ENCODE data around the gene RGS4. TPM values are rescaled to one million over a fixed set of nuclear protein-coding genes. Genes with fewer than 3 reads are reported as not detected.

The RGS4 gene
- total RNA-seq, 1 donor from 2014 or later, result 21.0 TPM

DNA sequence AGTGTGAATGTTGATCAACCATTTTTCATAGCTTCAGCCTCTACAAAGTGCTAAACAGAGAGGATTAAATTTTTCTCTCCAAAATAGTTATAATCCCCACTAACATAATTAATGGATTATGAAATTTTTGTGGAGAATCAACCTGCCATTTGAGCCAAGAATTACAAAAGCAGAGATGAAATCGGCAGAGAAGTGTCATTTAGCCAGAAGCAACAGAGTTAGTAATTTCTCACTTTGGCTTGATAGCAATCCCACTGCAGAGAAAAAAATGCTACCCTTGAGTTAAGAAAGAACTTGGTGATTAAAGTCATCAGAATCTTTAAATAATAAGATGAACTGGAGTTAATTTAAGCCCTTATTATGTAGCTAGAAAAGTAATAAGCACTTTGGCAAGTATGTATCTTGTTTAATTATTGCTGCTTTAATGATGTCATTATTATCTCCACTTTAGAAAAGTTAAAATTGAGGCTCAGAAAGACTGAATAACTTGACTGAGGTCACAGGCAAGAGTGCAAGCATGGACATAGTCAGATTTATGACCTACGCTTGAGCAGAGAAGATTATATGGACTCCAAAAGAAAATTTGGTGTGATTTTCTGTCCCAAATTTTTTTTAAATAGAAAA lies 37.3 kb downstream of the RGS4 start:
- TF ChIP-seq, protein P1, sequence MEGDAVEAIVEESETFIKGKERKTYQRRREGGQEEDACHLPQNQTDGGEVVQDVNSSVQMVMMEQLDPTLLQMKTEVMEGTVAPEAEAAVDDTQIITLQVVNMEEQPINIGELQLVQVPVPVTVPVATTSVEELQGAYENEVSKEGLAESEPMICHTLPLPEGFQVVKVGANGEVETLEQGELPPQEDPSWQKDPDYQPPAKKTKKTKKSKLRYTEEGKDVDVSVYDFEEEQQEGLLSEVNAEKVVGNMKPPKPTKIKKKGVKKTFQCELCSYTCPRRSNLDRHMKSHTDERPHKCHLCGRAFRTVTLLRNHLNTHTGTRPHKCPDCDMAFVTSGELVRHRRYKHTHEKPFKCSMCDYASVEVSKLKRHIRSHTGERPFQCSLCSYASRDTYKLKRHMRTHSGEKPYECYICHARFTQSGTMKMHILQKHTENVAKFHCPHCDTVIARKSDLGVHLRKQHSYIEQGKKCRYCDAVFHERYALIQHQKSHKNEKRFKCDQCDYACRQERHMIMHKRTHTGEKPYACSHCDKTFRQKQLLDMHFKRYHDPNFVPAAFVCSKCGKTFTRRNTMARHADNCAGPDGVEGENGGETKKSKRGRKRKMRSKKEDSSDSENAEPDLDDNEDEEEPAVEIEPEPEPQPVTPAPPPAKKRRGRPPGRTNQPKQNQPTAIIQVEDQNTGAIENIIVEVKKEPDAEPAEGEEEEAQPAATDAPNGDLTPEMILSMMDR (conservative IDR thresholded peaks at IDR 0.05; ENCODE audit: low read depth, low read length), result no peak
- DNase-seq (ENCODE audit: low read depth), result no peak
- H3K4me3 ChIP-seq (ENCODE audit: low read depth, low read length), result no peak overlapping the region

DNA sequence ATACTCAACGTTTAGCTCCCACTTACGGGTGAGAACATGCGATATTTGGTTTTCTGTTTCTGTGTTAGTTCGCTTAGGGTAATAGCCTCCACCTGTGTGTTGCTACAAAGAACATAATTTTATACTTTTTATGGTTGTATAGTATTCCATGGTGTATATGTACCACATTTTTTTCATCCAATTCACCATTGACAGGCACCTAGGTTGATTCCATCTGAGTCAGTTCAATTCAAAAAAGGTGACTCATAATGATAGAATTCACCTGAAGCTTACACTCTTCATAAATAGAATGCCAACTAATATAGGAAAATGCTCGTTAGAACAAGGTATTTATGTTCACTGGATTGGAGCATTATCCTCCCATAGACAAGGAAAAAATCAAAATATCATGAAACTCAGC lies 38.5 kb downstream of the RGS4 start:
- no peak for DNase-seq (ENCODE audit: low read depth)
- TF ChIP-seq, protein P1 (conservative IDR thresholded peaks at IDR 0.05; ENCODE audit: low read depth, low read length), result no peak
- no peak overlapping the region for H3K4me3 ChIP-seq (ENCODE audit: low read depth, low read length)

DNA sequence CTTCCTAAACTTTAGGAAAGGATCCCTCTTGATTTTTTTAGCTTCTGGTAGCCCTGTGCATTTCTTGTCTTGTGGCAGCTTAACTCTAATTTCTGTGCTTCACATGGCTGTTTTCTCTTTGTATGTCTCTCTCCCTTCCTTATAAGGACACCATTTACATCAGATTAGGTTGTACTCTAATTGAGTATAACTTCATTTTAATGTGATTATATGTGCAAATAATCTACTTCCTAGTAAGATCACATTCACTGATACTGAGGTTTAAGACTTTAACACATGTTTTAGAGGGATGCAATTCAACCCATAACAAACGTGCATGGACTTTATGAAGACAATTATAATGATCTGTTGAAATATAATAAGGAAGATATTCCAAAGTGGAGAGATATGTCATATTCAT lies 46.7 kb downstream of the RGS4 start:
- TF ChIP-seq, protein P1 (conservative IDR thresholded peaks at IDR 0.05; ENCODE audit: low read depth, low read length), result no peak
- no peak overlapping the region for H3K4me3 ChIP-seq (ENCODE audit: low read depth, low read length)

DNA sequence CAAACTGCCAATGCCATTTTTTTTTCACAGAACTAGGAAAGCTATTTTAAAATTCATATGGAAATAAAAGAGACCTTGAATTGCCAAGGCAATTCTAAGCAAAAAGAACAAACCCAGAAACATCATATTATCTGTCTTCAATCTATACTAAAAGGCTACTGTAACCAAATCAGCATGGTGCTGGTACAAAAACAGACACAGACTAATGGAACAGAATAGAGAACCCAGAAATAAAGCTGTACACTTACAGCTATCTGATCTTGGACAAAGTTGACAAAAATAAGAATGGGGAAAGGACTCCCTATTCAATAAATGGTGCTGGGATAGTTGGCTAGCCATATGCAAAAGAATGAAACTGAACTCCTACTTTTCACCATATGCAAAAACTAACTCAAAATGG lies 50.5 kb downstream of the RGS4 start:
- H3K4me3 ChIP-seq (ENCODE audit: low read depth, low read length), result no peak overlapping the region
- TF ChIP-seq, protein P1 (conservative IDR thresholded peaks at IDR 0.05; ENCODE audit: low read depth, low read length), result no peak
- DNase-seq (ENCODE audit: low read depth), result no peak

More for the DNA sequence above, 46.7 kb downstream of the RGS4 start:
- DNase-seq (ENCODE audit: low read depth), result no peak

DNA sequence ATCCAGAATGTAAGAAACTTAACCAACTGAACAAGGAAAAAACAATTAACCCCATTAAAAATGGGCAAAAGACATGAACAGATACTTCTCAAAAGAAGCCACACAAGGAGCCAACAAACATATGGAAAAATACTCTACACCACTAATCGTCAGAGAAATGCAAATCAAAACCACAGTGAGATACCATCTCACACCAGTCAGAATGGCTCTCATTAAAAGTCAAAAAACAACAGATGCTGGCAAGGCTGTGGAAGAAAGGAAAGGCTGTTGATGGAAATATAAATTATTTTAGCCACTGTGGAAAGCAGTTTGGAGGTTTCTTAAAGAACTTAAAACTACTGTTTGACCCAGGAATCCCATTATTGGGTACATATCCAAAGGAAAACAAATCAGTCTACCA lies 51.2 kb downstream of the RGS4 start:
- no peak for DNase-seq (ENCODE audit: low read depth)
- no peak overlapping the region for H3K4me3 ChIP-seq (ENCODE audit: low read depth, low read length)
- TF ChIP-seq, protein P1 (conservative IDR thresholded peaks at IDR 0.05; ENCODE audit: low read depth, low read length), result no peak

DNA sequence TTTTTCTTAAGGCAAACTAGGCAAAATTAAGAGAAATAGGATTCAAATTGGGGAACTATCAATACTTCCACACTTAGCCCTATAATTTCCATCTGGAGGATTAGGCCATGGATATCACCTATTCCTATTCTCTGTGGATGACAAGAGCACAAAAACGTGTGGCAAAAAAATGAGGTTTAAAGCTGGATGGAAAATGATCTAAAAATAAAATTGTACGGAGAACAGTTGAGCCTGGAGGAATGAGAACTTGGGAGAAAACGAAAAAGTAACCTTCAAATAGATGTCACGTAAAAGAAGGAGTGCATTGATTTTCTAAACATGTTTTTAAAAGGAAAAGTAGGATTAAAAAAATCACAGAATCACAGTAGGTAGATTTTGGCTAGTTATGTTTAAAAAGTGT lies 55.7 kb downstream of the RGS4 start:
- TF ChIP-seq, protein P1 (conservative IDR thresholded peaks at IDR 0.05; ENCODE audit: low read depth, low read length), result no peak
- DNase-seq (ENCODE audit: low read depth), result no peak
- H3K4me3 ChIP-seq (ENCODE audit: low read depth, low read length), result no peak overlapping the region

Other genes starting within 250 kb of the RGS4 start
- gene CCDC190, start 208.2 kb upstream of the RGS4 start, total RNA-seq, result not detected in 2 replicates
- gene RGS5, start 133.6 kb downstream of the RGS4 start, total RNA-seq, result 0.36 and 1.4 TPM in 2 replicates

All from epithelial cell of proximal tubule (primary cell).